NCI-H1417 (cell line): ENCODE measurements around the gene APBA2.

ENCODE experiments used
- DNase-seq, 3 experiments: peaks; one replicate each; lab custom pipeline; 2025; lab: John Stamatoyannopoulos, UW

APBA2 gene

DNA sequence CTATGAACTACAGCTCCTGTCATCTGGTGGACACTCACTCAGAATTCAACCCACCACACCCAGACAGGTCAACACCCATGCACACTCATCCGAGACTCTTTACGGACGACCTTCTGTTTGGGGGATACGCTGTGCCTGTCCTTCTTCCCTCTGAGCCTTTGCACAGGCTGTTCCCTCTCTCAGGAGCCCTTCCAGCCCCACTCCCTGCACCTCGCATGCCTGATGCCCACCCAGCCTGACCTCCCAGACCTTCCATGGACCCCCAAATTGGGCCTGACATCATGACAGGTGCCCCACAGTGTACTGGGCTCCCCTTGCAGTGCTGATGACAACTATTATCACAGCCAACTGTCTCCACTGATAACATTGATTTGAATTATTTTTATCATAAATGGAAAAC, 248.0 kb downstream of the APBA2 start:
- DNase-seq, result no peak

DNA sequence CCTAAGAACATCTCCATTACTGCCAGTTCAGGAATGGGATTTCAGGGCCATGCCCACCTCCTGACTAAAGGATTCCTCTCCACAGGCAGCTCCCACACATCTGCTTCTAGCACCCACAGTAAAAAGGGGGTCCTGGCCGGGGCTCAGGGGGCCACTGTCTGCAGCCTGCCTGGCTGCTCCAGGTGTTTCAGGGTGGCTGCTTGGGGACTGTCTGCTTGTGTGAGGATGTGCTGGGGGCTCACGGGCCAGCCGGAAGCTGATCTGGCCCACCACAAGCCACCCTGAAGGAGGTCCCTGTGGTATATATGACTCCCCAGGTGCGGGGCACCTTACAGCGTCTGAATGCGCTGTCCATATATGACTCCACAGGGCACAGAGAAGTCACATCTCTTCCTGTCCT, 248.5 kb downstream of the APBA2 start:
- DNase-seq, result no peak

DNA sequence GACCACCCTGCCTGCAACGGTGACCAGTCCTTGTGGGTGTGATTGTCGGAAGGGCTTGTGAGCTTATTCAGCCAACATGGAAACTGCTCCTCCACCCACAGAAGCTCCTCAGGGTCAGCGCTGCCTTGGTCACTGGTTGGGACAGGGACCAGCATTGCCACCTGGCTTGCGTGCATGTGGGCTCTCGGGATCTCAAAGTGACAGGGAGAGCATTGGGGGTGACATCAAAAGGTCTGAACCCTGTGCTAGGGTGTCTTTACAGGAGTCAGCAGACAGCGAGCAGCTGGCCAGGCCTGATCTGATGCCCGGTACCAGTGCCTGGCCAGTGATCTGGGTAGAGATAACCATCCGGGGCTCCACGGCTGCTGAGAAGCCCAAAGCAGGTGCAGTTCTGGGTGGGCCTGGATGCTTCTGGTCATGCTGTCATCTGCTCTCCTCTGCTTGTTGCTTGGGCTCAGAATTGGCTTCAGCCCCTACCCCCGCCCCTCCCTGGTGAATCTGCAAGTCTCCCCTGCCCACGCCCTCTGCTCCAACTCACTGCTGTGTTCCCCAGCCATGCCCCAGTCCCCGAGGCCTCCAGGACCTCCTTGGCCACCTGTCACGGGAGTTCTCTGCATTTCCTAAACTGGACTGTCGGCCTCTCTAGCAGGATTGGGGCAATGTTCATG, 249.0 kb downstream of the APBA2 start:
- no peak for DNase-seq

DNA sequence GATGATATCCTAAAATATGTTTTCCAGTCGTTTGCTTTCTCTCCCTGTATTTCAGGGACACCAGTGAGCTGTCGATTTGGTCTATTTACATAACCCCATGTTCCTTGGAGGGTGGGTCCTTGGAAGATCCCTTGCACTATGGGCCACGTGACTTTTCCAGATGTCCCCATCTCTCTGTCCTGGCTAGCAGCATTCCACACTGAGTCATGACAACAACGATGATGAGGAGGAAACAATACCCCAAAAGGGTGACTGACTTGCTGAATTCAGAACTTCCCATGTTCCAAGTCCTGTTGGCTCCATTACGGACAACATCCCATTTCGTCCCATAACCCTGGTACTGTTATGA, 249.5 kb downstream of the APBA2 start:
- no peak for DNase-seq

DNA sequence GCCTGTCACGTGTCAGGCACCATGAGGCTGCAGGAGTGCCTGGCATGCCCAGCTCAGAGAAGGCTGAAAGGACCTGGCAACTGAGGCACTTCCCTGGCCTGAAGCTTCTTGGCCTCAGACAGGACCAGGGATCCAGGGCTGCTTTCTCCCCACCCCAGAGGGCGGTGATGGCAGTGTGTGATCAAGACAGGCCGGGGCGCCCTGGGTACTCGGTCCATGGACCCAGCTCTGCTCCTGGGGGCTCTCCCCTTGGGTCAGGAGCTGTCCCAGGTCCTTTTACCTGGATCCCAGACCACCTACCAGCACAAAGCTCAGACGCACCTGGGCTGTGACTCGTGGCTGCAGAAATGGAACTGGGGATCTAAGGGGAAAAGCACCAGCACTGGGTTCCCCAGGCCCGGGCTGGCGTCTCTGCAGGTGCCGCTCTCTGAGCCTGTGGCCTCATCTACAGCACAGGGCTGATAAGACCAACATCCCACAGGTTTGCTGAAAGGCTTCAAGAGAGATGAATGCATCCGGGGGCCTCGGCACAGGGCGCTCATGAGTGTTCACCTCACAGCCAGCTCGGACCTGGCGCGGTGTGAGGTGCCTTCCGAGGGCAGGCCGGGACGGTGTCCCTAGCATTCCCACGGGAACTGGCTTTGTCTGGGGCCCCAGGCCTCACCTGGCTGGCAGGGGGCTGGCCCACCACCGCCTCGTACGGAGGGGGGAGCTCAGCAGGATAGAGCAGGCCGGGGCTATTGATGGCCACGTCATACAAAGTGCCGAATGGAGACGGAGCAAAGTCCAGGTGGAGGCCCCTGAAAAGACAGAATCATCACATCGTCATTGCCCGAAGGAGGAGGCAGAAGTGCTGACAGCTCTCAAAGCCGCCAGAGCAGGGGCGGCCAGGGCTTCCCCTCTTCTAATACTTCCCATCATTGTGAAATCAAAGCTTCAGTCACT, 250.2 kb downstream of the APBA2 start:
- no peak for DNase-seq

DNA sequence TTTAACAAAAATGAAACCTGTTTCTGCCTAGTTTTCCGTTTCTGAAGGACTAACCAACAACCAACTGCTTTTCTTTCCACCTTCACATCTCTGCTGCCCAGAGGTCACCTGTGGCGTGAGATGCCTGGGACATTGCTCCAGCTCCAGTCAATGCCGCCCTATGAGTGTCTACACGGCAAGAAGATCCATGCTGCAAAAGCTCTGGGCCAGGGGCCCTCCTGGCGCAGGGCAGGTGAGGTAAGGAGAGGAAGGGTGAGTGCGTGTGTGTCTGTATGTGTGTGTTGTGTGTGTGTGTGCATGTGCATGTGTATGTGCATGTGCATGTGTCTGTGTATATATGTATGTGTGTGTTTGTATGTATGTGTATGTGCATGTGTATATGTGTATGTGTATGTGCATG, 252.5 kb downstream of the APBA2 start:
- DNase-seq, result no peak

DNA sequence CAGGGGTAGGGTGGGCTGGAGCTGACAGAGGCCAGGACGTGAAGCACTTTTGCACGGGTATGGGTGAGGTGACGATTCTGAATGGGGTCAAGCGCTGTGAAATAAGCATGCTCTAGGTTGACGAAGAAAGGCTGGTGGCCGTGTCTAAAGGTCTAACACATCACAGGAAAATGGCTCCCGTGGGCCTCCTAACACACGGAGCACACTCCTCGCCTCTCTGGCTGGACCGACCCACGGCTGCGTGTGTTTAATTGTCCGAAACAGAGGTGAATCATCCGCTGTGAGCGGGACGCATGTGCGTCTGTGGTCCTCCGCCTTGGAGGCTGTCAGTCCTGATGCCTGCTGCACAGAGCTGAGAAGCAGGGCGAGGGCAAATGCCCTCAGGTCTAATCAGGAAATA, 253.3 kb downstream of the APBA2 start:
- no peak for DNase-seq

DNA sequence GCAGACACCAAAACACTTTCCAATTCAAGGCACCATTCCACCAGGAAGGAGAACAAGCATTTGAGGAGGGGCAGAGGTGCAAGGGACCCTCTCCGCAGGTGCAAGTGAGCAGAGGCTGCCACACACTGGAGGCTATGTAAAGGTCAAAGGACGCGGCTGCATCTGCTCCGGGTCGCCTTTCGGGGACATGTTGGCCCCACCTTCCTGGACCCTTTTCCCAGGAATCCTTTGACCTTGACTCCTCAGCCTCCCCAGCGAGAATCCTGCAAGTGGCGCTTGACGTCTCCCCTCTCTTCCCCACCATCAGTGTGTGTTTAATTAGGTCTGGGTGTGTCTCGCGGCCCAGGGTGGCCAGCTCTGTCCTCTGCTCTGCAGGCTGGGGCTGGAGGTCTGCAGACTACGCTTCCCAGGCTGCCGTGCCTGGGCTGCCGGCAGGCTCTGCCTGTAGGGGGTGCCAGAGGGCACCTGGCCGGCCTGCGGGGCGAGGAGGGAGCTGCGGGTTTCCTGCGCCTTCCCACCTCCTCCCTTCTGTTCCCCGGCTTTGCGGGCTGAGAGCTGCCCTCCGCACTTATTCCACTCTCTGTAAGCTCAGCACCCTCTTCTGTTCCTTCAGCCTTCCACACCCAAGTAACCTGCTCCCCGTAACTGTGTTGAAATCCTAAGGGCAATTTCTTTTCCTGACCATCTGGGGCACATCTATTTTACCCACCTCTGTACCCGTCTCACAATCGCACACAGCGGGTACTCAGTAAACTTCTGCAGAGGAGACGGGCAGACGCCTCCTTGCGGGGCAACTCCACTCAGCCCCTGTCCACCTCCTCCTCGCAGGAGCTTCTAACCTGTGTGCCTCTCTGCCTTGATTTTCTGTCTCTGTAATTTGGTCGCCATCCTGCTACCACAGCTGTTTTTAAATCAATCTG, 254.0 kb downstream of the APBA2 start:
- peak; percentile 35 to 92 (median 83) for DNase-seq

DNA sequence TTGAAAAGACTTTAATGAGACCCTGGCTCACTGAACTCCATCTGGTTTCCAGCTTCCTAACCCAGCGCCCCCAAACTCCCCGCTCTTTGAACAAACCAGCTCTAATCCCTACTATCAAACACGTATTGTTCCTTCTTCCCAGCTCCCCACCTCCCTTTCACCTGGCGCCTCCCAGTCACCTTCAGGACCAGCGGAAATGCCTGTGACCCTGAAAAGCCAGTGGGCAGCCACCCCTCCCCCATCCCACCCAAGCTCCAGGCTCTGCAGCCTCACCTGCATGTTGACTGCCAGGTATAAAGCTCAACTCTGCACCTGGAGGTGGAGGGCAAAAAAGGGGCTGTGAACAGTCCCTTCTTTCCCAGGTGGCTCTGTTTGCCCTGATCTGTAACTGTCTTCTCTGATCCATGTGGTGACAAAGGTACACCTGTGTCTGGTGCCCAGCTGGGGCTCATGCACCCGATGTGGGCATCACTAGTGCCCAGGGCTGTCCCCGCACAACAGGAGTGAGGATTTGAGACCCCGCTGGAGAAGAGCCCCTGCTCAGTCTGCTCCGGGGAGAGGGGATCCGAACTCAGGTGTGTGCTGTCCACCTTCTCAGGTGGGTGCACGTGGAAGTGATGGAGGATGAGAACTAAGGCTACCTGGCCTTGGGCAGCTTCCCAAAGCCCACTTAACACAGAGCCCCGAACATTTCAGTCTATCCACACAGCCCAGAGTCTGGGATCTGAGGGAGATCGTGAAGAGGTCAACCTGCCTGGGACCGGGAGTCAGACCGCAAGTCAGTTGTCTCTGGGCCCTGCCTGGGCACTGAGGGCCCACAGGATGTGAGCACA, 254.9 kb downstream of the APBA2 start:
- peak in 2 of 3 experiments; percentile 74 to 86 for DNase-seq

DNA sequence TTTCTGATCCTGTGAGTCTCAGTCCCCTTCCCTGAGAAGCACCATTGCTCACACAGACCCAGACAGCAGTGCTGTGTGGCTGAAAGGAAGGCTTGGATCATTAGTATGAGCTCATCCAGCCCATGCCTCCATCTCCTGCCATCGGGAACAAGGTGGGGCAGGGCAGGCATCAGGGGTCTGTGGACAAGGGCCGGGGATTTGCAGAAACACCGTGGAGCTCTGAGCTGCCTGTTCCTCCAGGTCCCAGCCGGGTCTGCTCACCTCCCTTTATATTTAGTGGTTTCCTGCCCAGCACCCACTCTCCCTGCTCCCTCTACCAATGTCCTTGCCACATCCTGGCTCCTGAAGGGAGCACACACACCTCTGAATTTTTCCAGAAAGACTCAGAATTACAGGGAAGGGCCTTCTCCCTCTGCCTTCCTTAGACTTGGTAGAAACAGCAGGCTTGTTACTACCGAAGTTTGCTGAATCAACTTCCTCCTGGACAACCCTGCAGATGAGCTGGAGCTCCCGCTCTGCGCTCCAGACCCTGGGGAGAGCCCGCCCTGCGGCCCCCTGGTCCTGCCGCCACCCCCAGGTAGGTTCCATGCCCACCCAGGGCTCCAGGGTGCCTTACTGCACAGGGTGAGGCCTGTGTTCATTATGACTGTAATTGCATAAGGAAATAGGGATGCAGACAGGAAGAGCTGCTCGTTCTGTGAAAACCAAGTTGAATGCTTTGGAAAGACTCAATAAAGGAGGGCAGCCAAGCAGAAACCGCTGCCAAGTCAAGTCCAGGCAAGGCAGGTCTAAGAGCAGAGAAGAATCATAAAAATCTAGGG, 255.7 kb downstream of the APBA2 start:
- DNase-seq, result no peak

DNA sequence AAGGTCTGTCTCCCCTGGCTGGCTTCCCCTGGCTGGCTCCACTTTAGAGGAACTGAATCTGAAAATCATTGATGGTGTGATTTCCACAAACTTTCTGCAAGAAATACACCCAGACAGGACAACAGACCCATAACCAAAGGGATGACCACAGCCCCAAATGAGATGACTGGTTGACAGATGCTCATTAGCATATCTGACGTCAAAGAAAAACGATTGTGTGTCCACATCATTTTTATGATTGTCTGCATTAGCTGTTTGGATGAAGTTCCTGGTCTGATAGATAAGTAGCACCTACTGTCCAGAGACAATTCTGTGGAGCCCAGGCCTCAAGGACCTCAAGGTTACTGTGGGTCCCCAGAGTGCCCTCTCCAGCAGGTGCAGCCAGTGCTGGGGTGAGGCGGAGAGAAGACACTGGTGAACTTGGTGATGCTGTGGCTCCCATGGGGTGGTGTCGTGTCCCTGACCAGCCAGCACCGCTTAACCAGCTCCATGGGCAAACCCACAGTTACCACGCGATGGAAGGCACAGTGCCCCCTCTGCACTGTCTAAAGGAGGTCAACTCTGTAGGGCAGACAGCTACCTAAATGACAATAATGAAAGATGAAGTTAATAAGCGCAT, 256.5 kb downstream of the APBA2 start:
- no peak for DNase-seq

DNA sequence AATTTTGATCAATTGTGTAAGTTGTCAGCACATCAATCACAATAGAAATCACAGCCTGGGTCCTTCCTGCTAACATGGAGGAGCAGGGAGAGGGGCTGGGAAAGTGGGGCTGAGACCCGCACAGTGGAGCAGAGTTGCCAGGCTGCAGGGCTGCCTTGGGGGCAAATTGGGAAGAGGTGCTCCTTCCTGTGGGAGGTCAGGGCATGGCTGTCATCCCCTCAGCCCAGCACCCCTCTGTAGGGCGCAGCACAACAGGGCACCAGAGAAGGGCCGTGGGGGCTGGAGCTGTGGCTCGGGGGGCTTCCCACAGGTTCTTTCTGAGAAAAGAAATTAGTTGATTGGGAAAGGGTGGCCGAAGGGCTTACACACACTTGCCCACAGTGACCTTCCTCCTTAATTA, 257.5 kb downstream of the APBA2 start:
- DNase-seq, result no peak

DNA sequence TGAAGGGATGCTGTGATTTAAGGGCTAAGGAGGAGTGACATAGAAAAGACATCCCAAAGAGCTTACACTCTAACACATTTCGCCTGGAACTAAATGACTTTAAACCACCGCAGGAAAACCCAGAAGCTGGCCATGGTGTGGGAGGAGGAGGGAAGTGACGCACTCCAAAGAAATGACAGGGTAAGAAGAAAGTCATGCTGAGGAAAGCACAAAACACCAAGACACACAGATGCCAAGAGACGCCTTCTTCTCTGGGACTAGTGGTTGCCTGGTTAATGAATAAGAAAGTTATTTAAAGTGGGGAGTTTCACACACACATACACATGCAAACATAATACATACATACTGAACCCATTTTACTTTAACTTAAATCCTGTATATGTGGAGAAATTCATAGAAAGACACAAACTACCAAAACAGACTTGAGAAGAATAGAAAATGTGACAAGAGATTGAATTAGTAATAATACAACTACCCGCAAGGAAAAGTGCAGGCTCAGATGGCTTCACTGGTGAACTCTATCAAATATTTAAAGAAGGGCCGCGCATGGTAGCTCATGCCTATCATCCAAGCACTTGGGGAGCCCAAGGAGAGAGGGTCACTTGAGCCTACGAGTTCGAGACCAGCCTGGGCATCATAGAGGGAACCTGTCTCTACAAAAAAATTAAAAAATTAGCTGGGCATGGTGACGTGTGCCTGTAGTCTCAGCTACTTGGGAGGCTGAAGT, 258.3 kb downstream of the APBA2 start:
- no peak for DNase-seq

DNA sequence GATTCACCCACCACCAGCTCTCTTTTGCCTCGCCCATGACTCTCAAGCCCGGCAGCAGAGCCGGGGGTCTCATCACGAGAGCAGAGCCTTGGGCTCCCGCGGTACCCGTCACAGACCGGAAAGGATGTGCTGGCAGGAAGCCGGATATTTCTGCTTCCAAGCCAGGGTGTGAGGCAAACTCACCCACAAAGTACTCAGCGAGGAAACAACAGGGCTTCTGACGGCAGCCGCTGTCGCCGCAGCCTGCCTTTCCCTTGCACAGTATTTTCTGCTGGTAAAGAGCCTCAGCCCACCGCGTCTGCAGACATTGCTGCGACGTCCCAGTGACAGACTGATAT, 263.9 kb downstream of the APBA2 start:
- DNase-seq, result no peak

DNA sequence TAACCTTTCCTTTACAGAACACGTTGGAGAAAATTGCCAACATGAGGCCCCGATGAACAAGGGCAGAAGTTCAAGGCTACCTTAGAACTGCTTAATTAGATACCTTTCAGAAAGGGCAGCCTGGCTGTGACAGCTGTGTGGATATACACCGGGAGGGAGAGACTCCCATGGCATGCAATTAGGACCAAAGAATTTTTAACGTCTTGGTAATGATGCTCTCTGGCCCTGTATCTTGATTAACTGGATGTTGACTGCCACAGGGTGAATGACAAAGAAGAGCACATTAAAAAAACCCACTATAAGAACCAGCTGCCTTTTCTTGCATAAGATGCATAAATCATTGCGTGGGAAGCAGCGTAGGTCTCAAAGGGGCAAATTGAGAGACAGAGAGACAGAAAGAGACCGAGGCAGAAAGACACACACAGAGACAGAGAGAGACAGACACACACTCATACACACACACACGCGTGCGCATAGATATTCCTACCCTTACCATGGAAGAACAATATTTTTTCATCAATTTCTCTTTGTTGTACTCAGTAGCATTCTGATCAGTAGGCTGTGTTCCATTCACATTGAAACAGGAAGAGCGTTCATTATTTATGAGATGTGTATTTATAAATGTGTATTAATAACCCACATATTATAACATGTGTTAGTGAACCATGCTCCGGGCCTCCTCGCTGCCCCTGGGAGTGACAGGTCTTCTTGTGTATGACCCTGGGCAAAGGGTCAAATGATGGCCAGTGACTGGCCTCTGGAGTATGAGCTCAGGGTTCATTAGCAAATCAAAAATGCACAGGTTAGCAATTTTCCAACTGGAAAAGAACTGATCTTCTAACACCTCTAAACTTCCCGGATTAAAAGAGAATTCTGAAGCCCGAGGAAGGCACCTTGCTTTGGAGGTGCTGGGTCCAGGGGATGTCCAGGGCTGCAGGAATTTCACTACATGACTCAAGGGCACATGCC, 265.0 kb downstream of the APBA2 start:
- DNase-seq, result no peak

DNA sequence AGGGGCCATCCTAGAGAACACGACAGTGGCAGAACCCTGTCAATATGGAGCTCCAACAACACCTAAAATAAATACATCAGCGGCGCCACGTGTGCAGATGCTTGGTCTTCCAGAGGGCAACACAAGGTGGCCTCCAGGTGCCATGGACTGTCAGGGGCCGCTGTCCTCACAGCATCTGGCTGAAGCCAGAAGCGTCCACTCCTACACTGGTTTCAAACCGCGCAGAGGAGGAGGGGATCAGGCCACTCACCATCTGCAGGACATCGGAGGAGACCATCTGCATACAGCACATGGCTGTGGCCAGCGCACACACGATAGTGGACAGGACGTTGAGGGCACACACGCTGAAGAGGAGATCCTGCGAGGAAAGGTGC, 265.7 kb downstream of the APBA2 start:
- DNase-seq, result no peak

DNA sequence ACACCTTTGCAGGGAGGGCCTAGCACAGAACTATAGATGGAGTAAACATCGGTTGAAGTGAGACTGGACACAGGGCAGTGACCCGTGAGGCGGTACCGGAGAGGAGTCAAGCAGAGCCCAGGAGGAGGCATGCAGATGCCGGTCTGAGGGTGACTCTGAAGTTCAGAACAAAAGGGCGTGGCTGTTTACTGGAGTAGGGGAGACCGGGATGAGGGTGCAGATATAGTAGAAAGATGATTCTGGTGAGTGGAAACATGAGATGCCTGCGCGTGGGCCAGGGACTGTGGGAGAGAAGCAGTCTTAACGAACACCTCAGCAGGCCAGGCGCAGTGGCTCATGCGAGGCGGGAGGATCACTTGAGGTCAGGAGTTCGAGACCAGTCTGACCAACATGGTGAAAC, 270.7 kb downstream of the APBA2 start:
- no peak for DNase-seq

DNA sequence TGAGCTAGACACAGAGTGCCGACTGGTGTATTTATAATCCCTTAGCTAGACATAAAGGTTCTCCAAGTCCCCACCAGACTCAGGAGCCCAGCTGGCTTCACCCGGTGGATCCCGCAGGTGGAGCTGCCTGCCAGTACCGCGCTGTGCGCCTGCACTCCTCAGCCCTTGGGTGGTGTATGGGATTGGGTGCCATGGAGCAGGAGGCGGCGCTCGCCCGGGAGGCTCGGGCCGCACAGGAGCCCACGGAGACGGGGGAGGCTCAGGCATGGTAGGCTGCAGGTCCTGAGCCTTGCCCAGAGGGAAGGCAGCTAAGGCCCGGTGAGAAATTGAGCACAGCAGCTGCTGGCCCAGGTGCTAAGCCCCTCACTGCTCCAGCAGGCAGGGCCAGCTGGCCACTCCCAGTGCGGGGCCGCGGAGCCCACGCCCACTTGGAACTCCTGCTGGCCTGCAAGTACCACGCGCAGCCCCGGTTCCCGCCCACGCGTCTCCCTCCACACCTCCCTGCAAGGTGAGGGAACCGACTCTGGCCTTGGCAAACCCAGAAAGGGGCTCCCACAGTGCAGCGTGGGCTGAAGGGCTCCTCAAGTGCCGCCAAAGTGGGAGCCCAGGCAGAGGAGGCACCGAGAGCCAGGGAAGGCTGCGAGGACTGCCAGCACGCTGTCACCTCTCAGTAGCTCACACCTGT, 274.1 kb downstream of the APBA2 start:
- DNase-seq, result no peak
